OCI-LY3 (cell line): Measurements from ENCODE around the gene STX1A.

Source experiments
- CTCF ChIP-seq: fragments of 200-600, 300-600 bp; sonication (generic); IDR thresholded peaks from 2 replicates; pipeline ENCODE4 v1.5.1; 2014; ENCODE audit warnings: antibody characterized with exemption, low read length, low read depth
- EZH2phosphoT487 ChIP-seq: fragments of 200-600 bp; shearing (Covaris generic); IDR thresholded peaks from 2 replicates; pipeline ENCODE4 v1.6.1; 2018; ENCODE audit warnings: antibody characterized with exemption, mixed run types, low read depth

DNA sequence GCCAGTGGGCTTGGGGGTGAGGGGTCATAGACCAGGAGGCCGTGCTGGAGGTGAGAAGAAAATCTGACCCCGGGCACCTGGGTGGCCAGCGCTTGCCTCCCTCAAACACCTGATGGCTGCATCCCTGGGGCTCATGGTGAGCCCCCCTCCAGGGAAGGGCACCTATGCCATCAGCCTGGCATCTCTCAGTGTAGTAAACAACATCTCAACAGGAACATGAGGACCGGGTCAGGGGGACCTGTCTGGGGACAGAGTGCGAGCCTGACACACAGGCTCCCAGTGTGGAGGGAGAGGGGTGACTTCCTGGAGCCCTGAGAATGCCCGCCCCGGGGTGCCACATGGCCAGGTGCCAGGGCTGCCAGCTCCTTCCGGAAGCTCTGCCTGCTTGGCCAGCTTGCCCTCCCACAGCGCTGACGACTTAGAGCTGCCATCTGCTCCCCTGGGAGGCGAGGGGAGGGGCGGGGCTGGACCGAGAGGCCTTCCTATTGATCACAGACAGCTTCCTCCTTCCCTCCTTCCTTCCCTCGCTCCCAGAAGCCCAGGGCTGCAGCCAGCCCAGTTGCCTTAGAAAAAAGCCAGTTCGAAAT, 12.3 kb downstream of the STX1A start:
- TF ChIP-seq CTCF (no peak), EZH2phosphoT487 (no peak)
